GM10847 (cell line): Measurements from ENCODE around the gene RCOR1.

Source experiments
- POLR2A ChIP-seq: IDR thresholded peaks from 2 replicates; pipeline ENCODE4 v1.6.1; 2011; ENCODE audit not compliant: insufficient read length; ENCODE audit errors: extremely low read depth

RCOR1 gene

DNA sequence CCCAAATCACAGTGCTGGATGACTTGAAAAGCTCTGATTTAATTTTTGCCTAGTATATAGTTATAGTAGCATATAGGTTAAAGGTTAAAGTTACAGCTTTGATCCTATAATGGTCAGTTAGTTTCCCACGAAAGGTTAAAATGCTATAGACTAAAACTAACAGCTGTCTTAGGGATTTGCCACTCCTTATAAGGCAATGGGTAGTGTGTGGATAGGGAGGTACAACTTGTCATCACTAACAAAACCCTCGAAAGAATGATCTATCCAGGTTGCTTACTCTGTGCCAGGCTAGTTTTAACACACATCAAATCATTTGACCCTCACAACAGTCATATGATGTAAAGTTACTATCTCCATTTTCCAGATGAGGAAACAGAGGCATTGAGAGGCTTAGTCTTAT is 11.7 kb downstream of the RCOR1 start:
- TF ChIP-seq POLR2A = no peak

DNA sequence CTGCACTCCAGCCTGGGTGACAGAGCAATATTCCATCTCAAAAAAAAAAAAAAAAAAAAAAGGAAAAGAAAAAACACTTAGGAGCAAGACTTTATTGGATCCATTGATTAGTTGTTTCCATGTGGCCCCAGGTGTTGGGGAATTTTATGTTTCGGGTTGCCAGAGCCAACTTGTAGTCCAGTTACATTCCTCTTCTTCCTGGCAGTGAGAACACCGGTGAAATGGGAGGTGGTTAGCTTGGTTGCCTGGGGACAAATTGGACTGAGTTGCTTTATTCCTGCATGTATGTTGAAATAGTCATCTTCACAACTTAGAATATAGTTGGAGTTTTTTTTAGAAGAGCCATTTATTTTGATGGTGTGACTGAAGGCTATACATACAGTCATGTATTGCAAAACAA is 12.6 kb downstream of the RCOR1 start:
- TF ChIP-seq POLR2A = no peak

DNA sequence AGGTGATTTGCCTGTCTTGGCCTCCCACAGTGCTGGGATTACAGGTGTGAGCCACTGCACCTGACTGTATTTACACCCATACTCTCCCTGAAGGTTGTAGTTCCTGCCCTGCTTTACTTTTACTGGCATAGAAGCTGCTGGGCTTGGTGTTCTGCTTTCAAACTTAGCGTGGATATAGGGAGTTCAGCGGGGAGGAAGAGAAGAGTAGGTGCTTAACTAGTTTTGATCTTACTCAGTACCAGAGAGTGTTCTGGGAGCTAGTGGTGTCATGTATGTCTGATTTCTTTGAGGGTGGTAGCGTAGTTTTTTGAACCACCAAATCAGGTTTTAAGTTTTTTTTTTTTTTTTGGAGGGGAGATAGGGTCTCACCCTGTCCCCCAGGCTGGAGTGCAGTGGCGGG is 13.8 kb downstream of the RCOR1 start:
- TF ChIP-seq POLR2A = no peak

DNA sequence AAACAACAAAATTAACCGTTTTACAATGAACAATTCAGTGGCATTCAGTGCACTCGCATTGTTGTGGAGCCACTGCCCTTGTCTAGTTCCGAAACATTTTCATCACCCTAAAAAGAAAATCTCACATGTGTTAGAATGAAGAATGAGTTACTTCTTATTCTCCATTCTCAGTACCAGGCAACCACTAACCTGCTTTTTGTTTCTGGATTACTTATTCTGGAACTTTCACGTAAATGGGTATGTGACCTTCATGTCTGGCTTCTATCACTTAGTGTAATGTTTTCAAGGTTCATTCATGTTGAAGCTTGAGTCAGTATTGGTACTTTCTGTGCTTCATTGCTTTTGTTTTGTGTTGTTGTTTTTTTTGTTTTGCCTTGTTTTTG is 15.6 kb downstream of the RCOR1 start:
- TF ChIP-seq POLR2A = no peak

DNA sequence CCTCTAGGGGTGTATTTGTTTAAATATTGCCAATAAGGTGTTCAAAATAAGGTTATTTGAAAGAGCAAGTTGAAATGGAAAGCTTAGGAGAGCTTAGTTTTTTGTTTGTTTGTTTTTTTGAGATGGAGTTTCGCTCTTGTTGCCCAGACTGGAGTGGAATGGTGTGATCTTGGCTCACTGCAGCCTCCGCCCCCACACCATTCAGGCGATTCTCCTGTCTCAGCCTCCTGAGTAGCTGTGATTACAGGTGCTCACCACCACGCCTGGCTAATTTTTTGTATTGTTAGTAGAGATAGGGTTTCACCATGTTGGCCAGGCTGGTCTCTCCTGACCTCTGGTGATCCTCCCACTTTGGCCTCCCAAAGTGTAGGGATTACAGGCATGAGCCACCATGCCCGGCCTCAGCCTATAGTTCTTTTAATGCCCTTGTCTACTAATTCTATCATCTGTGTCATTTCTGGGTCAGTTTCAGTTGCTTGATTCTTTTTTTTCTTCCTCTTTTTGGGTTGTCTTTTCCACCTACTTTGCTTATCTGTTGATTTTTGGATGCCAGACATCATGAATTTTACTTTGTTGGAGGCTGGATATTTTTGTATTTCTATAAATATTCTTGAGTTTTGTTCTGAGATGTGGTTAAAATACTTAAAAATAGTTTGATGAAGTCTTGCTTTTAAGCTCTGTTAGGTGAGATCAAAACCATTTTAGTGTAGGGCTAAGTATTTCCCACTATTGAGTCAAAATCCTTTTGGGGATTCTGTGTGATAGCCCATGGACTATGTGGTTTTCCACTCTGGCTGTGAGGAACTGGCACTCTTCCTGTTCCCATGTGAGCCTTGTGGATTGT is 18.7 kb downstream of the RCOR1 start:
- no peak for TF ChIP-seq POLR2A

DNA sequence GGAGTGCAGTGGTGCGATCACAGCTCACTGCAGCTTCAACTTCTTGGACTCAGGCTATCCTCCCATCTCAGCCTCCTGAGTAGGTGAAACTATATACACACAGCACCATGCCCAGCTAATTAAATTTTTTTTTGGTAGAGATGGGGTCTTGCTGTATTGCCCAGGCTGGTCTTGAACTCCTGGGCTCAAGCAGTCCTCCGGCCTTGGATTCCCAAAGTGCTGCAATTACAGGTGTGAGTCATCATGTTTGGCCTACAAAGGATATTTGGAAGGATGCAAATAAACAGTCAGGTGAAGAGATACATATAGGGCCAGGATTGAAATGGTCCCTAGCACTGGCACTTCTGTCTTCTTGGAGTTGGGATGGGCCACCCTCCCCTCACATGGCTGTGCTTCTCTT is 23.9 kb downstream of the RCOR1 start:
- TF ChIP-seq POLR2A = no peak

DNA sequence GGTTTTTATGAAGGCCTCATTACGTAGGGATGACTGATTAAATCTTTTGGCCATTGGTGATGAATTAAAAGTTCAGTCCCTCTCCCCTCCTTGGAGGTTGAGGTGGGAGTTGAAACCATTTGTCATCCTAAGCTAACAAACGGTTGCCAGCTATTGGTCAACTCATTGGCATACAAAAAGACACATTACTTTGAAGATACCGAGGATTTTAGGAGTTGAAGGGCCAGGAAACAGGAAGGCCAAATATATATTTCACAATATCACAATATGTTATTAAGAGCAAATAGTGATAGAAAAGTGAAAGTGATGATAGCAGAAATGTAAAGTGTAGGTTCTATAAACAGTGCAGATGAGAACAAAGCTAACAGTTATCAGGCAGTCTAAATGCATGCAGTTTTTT is 24.4 kb downstream of the RCOR1 start:
- TF ChIP-seq POLR2A = no peak

DNA sequence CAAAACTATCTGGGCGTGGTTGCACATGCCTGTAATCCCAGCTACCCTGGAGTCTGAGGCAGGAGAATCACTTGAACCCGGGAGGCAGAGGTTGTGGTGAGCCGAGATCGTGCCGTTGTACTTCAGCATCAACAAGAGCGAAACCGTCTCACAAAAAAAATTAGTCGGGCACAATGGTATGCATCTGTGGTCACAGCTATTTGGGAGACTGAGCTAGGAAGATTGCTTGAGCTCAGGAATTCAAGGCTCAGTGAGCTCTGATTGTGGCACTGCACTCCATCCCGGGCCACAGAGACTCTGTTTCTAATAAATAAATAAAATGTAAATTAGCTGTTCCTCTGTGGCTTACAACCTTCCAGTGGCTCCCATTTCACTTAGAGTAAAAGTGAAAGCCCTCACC is 28.0 kb downstream of the RCOR1 start:
- TF ChIP-seq POLR2A = no peak

DNA sequence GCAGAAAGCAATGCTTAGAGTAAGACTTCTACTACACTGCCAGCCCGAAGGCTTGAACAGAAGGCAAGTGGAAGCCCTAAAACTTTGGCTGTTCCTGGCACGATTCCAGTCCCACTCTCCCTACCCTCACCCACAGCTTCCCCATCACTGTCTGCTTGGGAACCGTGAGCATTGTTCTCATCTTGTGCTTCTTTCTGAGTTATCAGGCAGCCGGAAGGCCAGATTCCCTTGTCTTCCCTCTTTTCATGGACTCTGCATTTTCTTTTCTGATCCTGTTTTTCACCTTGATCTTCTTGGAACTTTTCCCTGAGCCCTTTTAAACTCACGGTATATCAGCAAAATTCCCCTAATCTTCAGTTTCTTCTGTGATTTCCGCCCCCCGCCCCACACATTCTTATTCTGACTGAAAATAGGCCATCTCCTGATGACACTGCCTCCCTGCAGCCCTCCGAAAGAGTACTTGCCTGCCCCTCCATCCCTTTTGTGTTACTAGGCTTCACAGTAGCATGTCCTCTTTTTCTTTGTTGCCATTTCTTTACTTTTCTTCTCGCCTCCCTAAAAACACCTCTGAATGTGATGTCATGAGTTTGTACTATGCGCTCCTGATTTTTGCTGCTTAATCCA is 29.9 kb downstream of the RCOR1 start:
- TF ChIP-seq POLR2A = no peak

DNA sequence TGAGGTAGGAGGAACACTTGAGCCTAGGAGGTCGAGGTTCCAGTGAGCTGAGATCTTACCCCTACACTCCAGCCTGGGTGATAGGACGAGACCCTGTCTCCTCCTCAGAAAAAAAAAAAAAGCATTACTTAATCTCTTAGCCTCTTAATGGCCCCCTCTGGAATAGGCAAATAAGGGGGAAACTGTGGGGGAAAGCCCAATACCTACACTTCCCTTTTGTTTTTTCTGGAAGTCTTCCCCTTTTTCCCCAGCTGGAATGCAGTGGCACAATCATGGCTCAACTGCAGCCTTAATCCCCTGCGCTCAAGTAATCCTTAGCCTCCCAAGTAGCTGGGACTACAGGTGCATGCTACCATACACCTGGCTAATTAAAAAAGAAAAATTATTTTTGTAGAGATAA is 32.2 kb downstream of the RCOR1 start:
- no peak for TF ChIP-seq POLR2A

DNA sequence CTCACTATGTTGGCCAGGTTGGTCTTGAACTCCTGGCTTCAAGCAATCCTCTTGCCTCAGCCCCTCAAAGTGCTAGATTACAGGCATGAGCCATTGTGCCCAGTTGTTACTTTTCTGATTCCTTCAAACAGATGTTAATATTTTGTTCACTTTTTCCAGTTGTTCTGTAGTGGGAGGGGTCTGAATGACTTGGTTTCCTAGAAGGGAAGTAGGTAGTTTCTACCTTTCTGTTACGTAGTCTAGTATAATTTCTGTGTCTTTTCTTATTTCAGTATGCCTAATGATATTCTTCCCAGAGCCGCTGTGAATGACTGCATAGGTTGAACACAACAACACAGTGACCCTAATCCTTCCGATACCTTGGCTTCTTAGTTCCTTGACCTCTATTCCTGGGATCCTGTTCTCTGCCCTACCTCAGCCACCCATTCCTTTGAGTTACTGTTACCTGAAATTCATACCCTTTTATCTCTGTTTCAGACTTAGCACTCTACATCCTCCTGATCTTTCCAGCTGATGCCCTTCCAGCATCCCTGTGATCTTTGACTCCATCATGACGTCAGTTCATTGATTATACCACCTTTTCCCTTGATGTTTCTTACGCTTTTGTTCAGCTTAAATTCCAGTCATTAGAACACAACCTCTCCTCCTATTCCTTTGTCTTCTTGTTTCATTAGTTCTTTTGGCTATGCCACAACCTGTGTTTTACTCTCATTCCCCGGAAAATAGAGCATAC is 33.3 kb downstream of the RCOR1 start:
- TF ChIP-seq POLR2A = no peak

DNA sequence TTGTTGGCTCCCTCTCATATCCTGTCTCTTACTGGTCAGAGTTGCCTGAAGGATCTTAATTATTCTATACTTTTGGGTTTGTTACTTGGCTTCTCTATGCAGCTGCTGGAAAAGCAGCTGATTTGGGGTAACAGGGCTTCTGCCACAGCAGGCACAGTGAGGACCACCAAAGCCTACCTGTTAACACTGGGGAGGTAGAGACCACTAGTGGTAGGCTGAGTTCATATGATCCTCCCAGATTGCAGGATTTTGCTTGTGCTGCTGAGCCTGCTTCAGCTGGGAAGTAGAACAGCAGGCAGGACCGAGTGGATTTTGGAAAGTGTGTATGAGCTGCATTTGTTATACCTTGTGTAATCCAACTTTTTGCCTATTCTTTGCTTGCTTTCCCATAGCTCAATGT is 34.1 kb downstream of the RCOR1 start:
- no peak for TF ChIP-seq POLR2A

DNA sequence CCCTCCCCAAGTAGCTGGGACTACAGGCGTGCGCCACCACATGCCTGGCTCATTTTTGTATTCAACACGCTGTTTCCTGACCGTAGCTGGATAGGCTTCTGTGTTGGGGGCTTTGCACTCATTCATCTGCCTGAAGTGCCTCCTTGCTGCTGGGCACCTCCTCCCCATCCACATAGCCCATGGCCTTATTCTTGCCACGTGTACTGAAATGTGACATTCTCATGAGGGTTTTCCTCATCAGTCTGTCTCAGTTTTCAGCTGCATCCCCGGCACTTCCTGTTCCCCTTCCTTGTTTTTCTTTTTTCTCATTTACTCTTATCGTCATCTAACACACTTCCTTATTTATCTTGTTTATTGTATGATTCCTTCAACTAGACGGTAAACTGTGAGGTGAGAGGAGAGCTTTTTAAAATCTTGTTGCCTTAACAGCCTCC is 36.6 kb downstream of the RCOR1 start:
- TF ChIP-seq POLR2A = no peak

DNA sequence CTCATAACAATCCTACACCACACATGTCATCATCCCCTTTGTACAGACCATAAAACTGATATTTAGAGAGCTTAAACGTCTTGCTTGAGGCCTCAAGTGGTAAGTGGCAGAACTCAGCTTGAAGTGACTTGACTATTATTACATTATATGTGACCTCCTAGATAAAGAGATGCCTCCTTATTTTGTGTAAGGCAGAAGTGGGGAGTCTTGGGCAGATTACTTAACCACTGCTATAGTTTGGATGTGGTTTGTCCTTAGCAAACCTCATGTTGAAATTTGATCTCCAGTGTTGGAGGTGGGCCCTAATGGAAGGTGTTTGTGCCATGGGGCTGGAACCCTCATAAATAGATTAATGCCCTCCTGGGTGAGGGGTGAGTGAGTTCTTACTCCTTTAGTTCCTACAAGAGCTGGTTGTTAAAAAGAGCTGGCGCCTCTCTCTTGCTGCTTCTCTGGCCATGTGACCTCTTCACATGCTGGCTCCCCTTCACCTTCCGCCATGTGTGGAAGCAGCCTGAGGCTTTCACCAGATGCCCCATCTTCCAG is 37.4 kb downstream of the RCOR1 start:
- TF ChIP-seq POLR2A = no peak

DNA sequence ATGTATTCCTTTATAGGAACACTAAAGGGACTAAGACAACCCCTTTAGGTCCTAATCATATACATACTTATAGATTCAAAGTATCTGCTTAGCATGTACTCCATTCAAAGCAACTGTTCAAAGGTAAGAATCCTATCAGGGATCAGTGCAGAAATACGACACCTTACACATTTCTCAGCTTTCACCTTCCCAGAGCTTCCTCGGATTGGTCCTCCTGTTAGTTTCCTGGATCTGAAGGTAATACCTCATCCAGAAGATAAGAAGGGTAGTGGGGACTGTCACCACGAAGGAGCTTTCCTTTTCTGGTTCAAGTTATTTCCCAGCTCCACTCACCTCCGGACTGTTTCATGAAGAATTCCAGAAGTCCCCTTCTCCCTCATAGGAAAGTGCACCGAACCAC is 38.0 kb downstream of the RCOR1 start:
- no peak for TF ChIP-seq POLR2A

DNA sequence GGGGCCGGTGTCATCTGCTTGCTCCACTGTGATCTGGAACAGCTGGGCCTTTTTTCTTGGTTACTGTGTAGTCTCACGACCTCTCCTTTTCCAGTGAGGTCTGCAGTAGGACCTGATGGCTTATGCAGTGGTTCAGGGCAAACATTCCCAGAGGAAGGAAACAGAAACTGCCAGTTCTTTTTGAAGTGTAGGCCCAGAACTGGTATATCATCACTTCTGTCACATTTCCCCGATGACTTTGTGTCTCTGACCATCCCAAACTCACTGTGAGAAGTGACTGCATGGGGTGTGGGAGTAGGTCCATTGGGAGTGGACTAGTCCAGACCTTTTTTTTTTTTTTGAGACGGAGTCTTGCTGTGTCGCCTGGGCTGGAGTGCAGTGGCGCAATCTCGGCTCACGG is 38.4 kb downstream of the RCOR1 start:
- TF ChIP-seq POLR2A = no peak

DNA sequence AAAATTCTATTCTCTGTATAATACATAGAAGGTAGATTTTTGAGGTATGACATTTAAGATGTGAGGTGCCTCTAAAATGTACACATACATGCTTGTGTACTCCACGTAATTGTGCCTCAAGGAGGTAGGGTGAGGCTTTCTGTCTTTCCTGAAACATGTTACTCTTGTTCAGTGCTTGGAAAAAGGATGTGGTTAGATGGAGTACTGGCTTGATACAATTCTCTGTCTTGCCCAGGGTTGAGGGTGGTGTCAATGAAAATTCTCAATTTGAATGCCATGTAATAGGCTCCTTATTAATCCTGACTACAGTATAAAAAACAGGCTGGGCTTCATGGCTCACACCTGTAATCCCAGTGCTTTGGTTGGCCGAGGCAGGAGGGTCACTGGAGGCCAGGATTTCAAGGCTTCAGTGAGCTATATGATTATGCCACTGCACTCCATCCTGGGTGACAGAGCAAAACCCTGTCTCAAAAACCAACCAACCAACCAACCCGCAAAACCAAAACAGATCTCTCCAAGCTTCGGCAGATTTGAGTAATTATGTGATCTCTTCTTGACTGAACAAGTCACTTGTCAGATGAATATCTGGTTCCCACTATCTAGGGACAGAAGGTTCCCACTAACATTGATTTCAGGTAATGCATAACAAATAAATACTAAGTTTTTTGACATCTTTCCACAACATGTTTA is 41.6 kb downstream of the RCOR1 start:
- TF ChIP-seq POLR2A = no peak
